Measurements from ENCODE around the gene C9orf50.
"Not testable (repeated sequence)": the region's sequence is repeated elsewhere in the genome, so short reads cannot be mapped to it uniquely, and the experiment has no call there.

The C9orf50 gene

GRCh38 chr9:129595311-129595741, 25.6 kb downstream of the C9orf50 start:
- H3K9ac ChIP-seq (ENCODE audit: low read length), result no peak overlapping the region
- no peaks in the 10 kb centered on the region for H3K27me3 ChIP-seq (ENCODE audit: low read length)
- no peak overlapping the region for H3K27ac ChIP-seq (ENCODE audit: low read depth, low read length)

GRCh38 chr9:129594632-129595031, 26.3 kb downstream of the C9orf50 start:
- Histone ChIP-seq H3K27me3 (ENCODE audit: low read length) (no peaks in the 10 kb centered on the region), H3F3A (ENCODE audit: insufficient read depth) (no peaks in the 10 kb centered on the region), H3K4me2 (ENCODE audit: low read depth, low read length, poor library complexity, severe bottlenecking) (no peak overlapping the region), H3K9me3 (ENCODE audit: insufficient read depth, low read length) (no peaks in the 10 kb centered on the region), H3K79me2 (ENCODE audit: insufficient read depth, low read length) (no peaks in the 10 kb centered on the region), H3K9me2 (replicated peaks; ENCODE audit: insufficient read depth, low read length) (no peaks in the 10 kb centered on the region), H3K27ac (ENCODE audit: low read depth, low read length) (no peak overlapping the region), H2AFZ (ENCODE audit: low read depth, low read length, severe bottlenecking) (no peak overlapping the region), H3K4me3 (ENCODE audit: insufficient read depth, low read length, poor library complexity, severe bottlenecking) (no peak overlapping the region), H3K36me3 (ENCODE audit: low read length) (no peaks in the 10 kb centered on the region), H4K20me1 (ENCODE audit: low read depth, low read length) (no peaks in the 10 kb centered on the region), H3K9ac (ENCODE audit: low read length) (no peak overlapping the region)
- no peak for TF ChIP-seq EZH2phosphoT487 (conservative IDR thresholded peaks at IDR 0.05; ENCODE audit: low read length)

More at GRCh38 chr9:129595311-129595741, 25.6 kb downstream of the C9orf50 start:
- H3K36me3 ChIP-seq (ENCODE audit: low read length), result no peaks in the 10 kb centered on the region
- no peak overlapping the region for H2AFZ ChIP-seq (ENCODE audit: low read depth, low read length, severe bottlenecking)
- no peaks in the 10 kb centered on the region for H4K20me1 ChIP-seq (ENCODE audit: low read depth, low read length)
- no peaks in the 10 kb centered on the region for H3K79me2 ChIP-seq (ENCODE audit: insufficient read depth, low read length)
- H3K9me3 ChIP-seq (ENCODE audit: insufficient read depth, low read length), result no peaks in the 10 kb centered on the region
- H3F3A ChIP-seq (ENCODE audit: insufficient read depth), result no peaks in the 10 kb centered on the region
- no peak overlapping the region for H3K4me2 ChIP-seq (ENCODE audit: low read depth, low read length, poor library complexity, severe bottlenecking)
- H3K9me2 ChIP-seq (replicated peaks; ENCODE audit: insufficient read depth, low read length), result no peaks in the 10 kb centered on the region
- H3K4me3 ChIP-seq (ENCODE audit: insufficient read depth, low read length, poor library complexity, severe bottlenecking), result no peak overlapping the region
- TF ChIP-seq CTCF (IDR thresholded peaks at IDR 0.05; ENCODE audit: insufficient read depth, low read length, poor library complexity, severe bottlenecking) (no peak), EZH2phosphoT487 (conservative IDR thresholded peaks at IDR 0.05; ENCODE audit: low read length) (no peak)

GRCh38 chr9:129592790-129593189, 28.1 kb downstream of the C9orf50 start:
- not testable (repeated sequence) for H3K27me3 ChIP-seq (ENCODE audit: low read length); H2AFZ ChIP-seq (ENCODE audit: low read depth, low read length, severe bottlenecking); H3K9me3 ChIP-seq (ENCODE audit: insufficient read depth, low read length); H3K27ac ChIP-seq (ENCODE audit: low read depth, low read length); H3K4me2 ChIP-seq (ENCODE audit: low read depth, low read length, poor library complexity, severe bottlenecking); H3K4me3 ChIP-seq (ENCODE audit: insufficient read depth, low read length, poor library complexity, severe bottlenecking); H3K36me3 ChIP-seq (ENCODE audit: low read length); H4K20me1 ChIP-seq (ENCODE audit: low read depth, low read length); H3K79me2 ChIP-seq (ENCODE audit: insufficient read depth, low read length); H3K9ac ChIP-seq (ENCODE audit: low read length); H3F3A ChIP-seq (ENCODE audit: insufficient read depth); H3K9me2 ChIP-seq (replicated peaks; ENCODE audit: insufficient read depth, low read length)

GRCh38 chr9:129591916-129592315, 29.0 kb downstream of the C9orf50 start:
- Histone ChIP-seq H2AFZ (ENCODE audit: low read depth, low read length, severe bottlenecking) (no peak overlapping the region), H3K4me2 (ENCODE audit: low read depth, low read length, poor library complexity, severe bottlenecking) (no peak overlapping the region), H3K27ac (ENCODE audit: low read depth, low read length) (no peak overlapping the region), H4K20me1 (ENCODE audit: low read depth, low read length) (no peaks in the 10 kb centered on the region), H3K4me3 (ENCODE audit: insufficient read depth, low read length, poor library complexity, severe bottlenecking) (no peak overlapping the region), H3K27me3 (ENCODE audit: low read length) (no peaks in the 10 kb centered on the region), H3F3A (ENCODE audit: insufficient read depth) (no peaks in the 10 kb centered on the region), H3K9ac (ENCODE audit: low read length) (no peak overlapping the region), H3K79me2 (ENCODE audit: insufficient read depth, low read length) (no peaks in the 10 kb centered on the region), H3K36me3 (ENCODE audit: low read length) (no peaks in the 10 kb centered on the region), H3K9me2 (replicated peaks; ENCODE audit: insufficient read depth, low read length) (no peaks in the 10 kb centered on the region), H3K9me3 (ENCODE audit: insufficient read depth, low read length) (no peaks in the 10 kb centered on the region)
- TF ChIP-seq CTCF (IDR thresholded peaks at IDR 0.05; ENCODE audit: insufficient read depth, low read length, poor library complexity, severe bottlenecking) (no peak), EZH2phosphoT487 (conservative IDR thresholded peaks at IDR 0.05; ENCODE audit: low read length) (no peak)

All from SU-DHL-6 (cell line).